H9 (cell line): ENCODE results near the gene SSR3. TPM values are rescaled to one million over a fixed set of nuclear protein-coding genes. Genes with fewer than 3 reads are reported as not detected.

Experiments
- DNase-seq: peaks from one replicate; pipeline ENCODE4 v3.0.0-alpha.2; 2017
- H2AFZ ChIP-seq: one replicate; pipeline ENCODE4 v1.6.1; 2013; ENCODE audit warnings: mild to moderate bottlenecking, low read length, control low read depth, moderate library complexity
- H2AK5ac ChIP-seq: 2 replicates; pipeline ENCODE4 v1.6.1; 2013; ENCODE audit warnings: low read length, control low read depth, mixed read lengths; ENCODE audit not compliant: insufficient read length
- H2BK120ac ChIP-seq: one replicate; pipeline ENCODE4 v1.6.1; 2013; ENCODE audit warnings: low read depth, mild to moderate bottlenecking, low read length, control low read depth, inconsistent platforms; ENCODE audit not compliant: poor library complexity, severe bottlenecking
- H2BK12ac ChIP-seq: 2 replicates; pipeline ENCODE4 v1.6.1; 2013; ENCODE audit warnings: low read length, control low read depth, mixed read lengths, low read depth; ENCODE audit not compliant: insufficient read length
- H2BK15ac ChIP-seq: 2 replicates; pipeline ENCODE4 v1.6.1; 2013; ENCODE audit warnings: low read depth, low read length, control low read depth
- H2BK20ac ChIP-seq: one replicate; pipeline ENCODE4 v1.6.1; 2013; ENCODE audit warnings: low read depth, mild to moderate bottlenecking, low read length, control low read depth, inconsistent platforms; ENCODE audit not compliant: poor library complexity, severe bottlenecking
- H2BK5ac ChIP-seq: 2 replicates; pipeline ENCODE4 v1.6.1; 2013; ENCODE audit warnings: low read length, control low read depth, mixed read lengths; ENCODE audit not compliant: insufficient read length
- H3K14ac ChIP-seq: 2 replicates; pipeline ENCODE4 v1.6.1; 2013; ENCODE audit warnings: low read length, control low read depth; ENCODE audit not compliant: insufficient read depth
- H3K18ac ChIP-seq: 2 replicates; pipeline ENCODE4 v1.6.1; 2013; ENCODE audit warnings: low read depth, mild to moderate bottlenecking, mixed read lengths, low read length, control low read depth; ENCODE audit not compliant: insufficient read length
- H3K23ac ChIP-seq: 2 replicates; pipeline ENCODE4 v1.6.1; 2013; ENCODE audit warnings: low read length, control low read depth, mixed read lengths, low read depth; ENCODE audit not compliant: insufficient read length
- H3K23me2 ChIP-seq: 2 replicates; pipeline ENCODE4 v1.6.1; 2013; ENCODE audit warnings: low read depth, mild to moderate bottlenecking, mixed read lengths, low read length, control low read depth; ENCODE audit not compliant: insufficient read length, poor library complexity, severe bottlenecking
- H3K27ac ChIP-seq: 2 replicates; pipeline ENCODE4 v1.5.1; 2013; ENCODE audit warnings: low read length, control low read depth, mixed read lengths, low read depth; ENCODE audit not compliant: insufficient read length
- H3K27me3 ChIP-seq: 2 replicates; pipeline ENCODE4 v1.6.1; 2013; ENCODE audit warnings: low read length, control low read depth, inconsistent platforms; ENCODE audit not compliant: insufficient read depth
- H3K4ac ChIP-seq: 2 replicates; pipeline ENCODE4 v1.6.1; 2013; ENCODE audit warnings: low read depth, mild to moderate bottlenecking, control low read depth, inconsistent platforms, low read length, moderate library complexity
- H3K4me1 ChIP-seq: 2 replicates; pipeline ENCODE4 v1.6.1; 2013; ENCODE audit warnings: low read length, control low read depth, inconsistent platforms; ENCODE audit not compliant: insufficient read depth
- H3K4me2 ChIP-seq: 2 replicates; pipeline ENCODE4 v1.6.1; 2013; ENCODE audit warnings: low read length, control low read depth, mixed read lengths; ENCODE audit not compliant: insufficient read length, insufficient read depth
- H3K56ac ChIP-seq: 2 replicates; pipeline ENCODE4 v1.6.1; 2013; ENCODE audit warnings: low read depth, mild to moderate bottlenecking, mixed read lengths, low read length, control low read depth; ENCODE audit not compliant: insufficient read length
- H3K79me1 ChIP-seq: 2 replicates; pipeline ENCODE4 v1.6.1; 2013; ENCODE audit warnings: low read depth, mild to moderate bottlenecking, moderate library complexity, low read length, control low read depth, inconsistent platforms; ENCODE audit not compliant: insufficient read depth, poor library complexity, severe bottlenecking
- H3K79me2 ChIP-seq: 2 replicates; pipeline ENCODE4 v1.6.1; 2013; ENCODE audit warnings: low read length, control low read depth, inconsistent platforms; ENCODE audit not compliant: insufficient read depth
- H3K9ac ChIP-seq: 2 replicates; pipeline ENCODE4 v1.6.1; 2013; ENCODE audit warnings: low read length, control low read depth, mixed read lengths; ENCODE audit not compliant: insufficient read length; ENCODE audit errors: extremely low read depth
- H3K9me3 ChIP-seq: one replicate; pipeline ENCODE4 v1.6.1; 2013; ENCODE audit warnings: low read depth, low read length, inconsistent platforms; ENCODE audit not compliant: control insufficient read depth
- H3T11ph ChIP-seq: one replicate; pipeline ENCODE4 v1.6.1; 2013; ENCODE audit warnings: mild to moderate bottlenecking, low read length, control low read depth, inconsistent platforms
- H4K20me1 ChIP-seq: one replicate; pipeline ENCODE4 v1.6.1; 2013; ENCODE audit not compliant: control insufficient read depth, insufficient read length, insufficient read depth
- H4K5ac ChIP-seq: 2 replicates; pipeline ENCODE4 v1.6.1; 2013; ENCODE audit warnings: low read depth, mild to moderate bottlenecking, mixed read lengths, low read length, control low read depth; ENCODE audit not compliant: insufficient read length
- H4K8ac ChIP-seq: replicated peaks from 2 replicates; pipeline ENCODE4 v1.6.1; 2013; ENCODE audit warnings: low read length, control low read depth, mixed read lengths, low read depth; ENCODE audit not compliant: insufficient read length
- H4K91ac ChIP-seq: 2 replicates; pipeline ENCODE4 v1.6.1; 2013; ENCODE audit warnings: low read depth, mild to moderate bottlenecking, moderate library complexity, mixed read lengths, low read length, control low read depth; ENCODE audit not compliant: insufficient read length
- H3K27ac Mint-ChIP-seq, 3 experiments: 2 replicates in 2 of 3; 3 replicates in 1 of 3; pipeline ENCODE4 v1.8.0; 2020 to 2021; ENCODE audit warnings: mixed read lengths in 3 of 3, mild to moderate bottlenecking in 1 of 3, moderate library complexity in 1 of 3
- H3K27me3 Mint-ChIP-seq: 2 replicates; pipeline ENCODE4 v1.8.0; 2021; ENCODE audit warnings: low read depth, mild to moderate bottlenecking, moderate library complexity, mixed read lengths
- H3K36me3 Mint-ChIP-seq, 3 experiments: 2 replicates in 2 of 3; 3 replicates in 1 of 3; pipeline ENCODE4 v1.8.0; 2020 to 2021; ENCODE audit warnings: low read depth in 3 of 3, mixed read lengths in 3 of 3; ENCODE audit not compliant: insufficient read depth in 1 of 3
- H3K4me1 Mint-ChIP-seq, 2 experiments: 2 replicates each; pipeline ENCODE4 v1.8.0; 2020; ENCODE audit warnings: mixed read lengths in 2 of 2
- H3K4me3 Mint-ChIP-seq, 2 experiments: 2 replicates in 1 of 2; 3 replicates in 1 of 2; pipeline ENCODE4 v1.8.0; 2020 to 2021; ENCODE audit warnings: mild to moderate bottlenecking in 2 of 2, mixed read lengths in 2 of 2, moderate library complexity in 1 of 2
- H3K9me3 Mint-ChIP-seq, 2 experiments: 2 replicates in 1 of 2; 3 replicates in 1 of 2; pipeline ENCODE4 v1.8.0; 2020; ENCODE audit warnings: mild to moderate bottlenecking in 2 of 2, mixed read lengths in 2 of 2, moderate library complexity in 1 of 2
- CTCF ChIP-seq: fragments of 200-600 bp; sonication (generic); conservative IDR thresholded peaks from 3 replicates; pipeline ENCODE4 v1.8.0; 2021; ENCODE audit warnings: antibody characterized with exemption, mild to moderate bottlenecking
- WGBS: extraction: QIAGEN DNeasy Blood & Tissue Kit; methylation state at CpG from one replicate; pipeline ENCODE4 v1.1.7; 2013; ENCODE audit warnings: missing lambda C conversion rate, low lambda C conversion rate, mixed read lengths; ENCODE audit not compliant: insufficient read length; ENCODE audit errors: extremely low coverage; 5-methylcytosine and 5-hydroxymethylcytosine counted together
- total RNA-seq: library from RNA; stranded (reverse); gene quantifications from 2 replicates; pipeline ENCODE4 v1.2.1, GENCODE V29; 2021

The SSR3 gene
- total RNA-seq, 1 experiment from 2014 or later = 177 TPM

- H3K4ac ChIP-seq = no peak overlapping the region
- H3K23me2 ChIP-seq = no peaks in the 10 kb centered on the region
- no peak overlapping the region for H2AK5ac ChIP-seq
- no peak overlapping the region for H2BK5ac ChIP-seq
- no peak overlapping the region for H3K27ac ChIP-seq
- H3K9ac ChIP-seq = no peak overlapping the region
- no peak overlapping the region for H3K18ac ChIP-seq
- H3K14ac ChIP-seq = no peak overlapping the region
- DNase-seq = no peak
- H3K4me1 ChIP-seq = 0 out of 2 replicates have a peak, but pooled peaks cover 2% of the 10 kb centered on the region
- H2AFZ ChIP-seq = no peak overlapping the region
- no peak overlapping the region for H4K5ac ChIP-seq
- no CpG with 5 or more reads among the region's 2 CpGs for WGBS
- H2BK120ac ChIP-seq = no peak overlapping the region
- H3K79me2 ChIP-seq = no peaks in the 10 kb centered on the region
- Mint-ChIP-seq H3K27me3 (no peaks in the 10 kb centered on the region), H3K4me3 (no peak overlapping the region), H3K9me3 (no peaks in the 10 kb centered on the region), H3K27ac (no peak overlapping the region), H3K36me3 (peaks cover 7 to 39% (median 20%) of the 10 kb centered on the region in 3 experiments; a peak in 6 of 7 replicates), H3K4me1 (peaks cover 13 to 15% of the 10 kb centered on the region in 2 experiments)
- H2BK20ac ChIP-seq = no peak overlapping the region
- H4K20me1 ChIP-seq = no peaks in the 10 kb centered on the region
- H3K79me1 ChIP-seq = no peaks in the 10 kb centered on the region
- H3K9me3 ChIP-seq = no peaks in the 10 kb centered on the region
- H4K91ac ChIP-seq = no peak overlapping the region
- no peak overlapping the region for H3K56ac ChIP-seq
- no peak overlapping the region for H3K4me2 ChIP-seq
- no peak overlapping the region for H2BK15ac ChIP-seq
- no peaks in the 10 kb centered on the region for H3K27me3 ChIP-seq
- H2BK12ac ChIP-seq = no peak overlapping the region
- H4K8ac ChIP-seq = no peak overlapping the region
- no peak overlapping the region for H3T11ph ChIP-seq
- TF ChIP-seq CTCF = no peak
- no peak overlapping the region for H3K23ac ChIP-seq
These were observed 15.9 kb downstream of the SSR3 start for GRCh38 chr3:156539051-156539450.
